Measurements from ENCODE around the gene CENPX. TPM values are rescaled to one million over a fixed set of nuclear protein-coding genes. Genes with fewer than 3 reads are reported as not detected.

The CENPX gene
- total and polyA plus RNA-seq, 8 donors, result 14.0 to 62.4 (median 19.8) TPM

- H3K27me3 ChIP-seq, result no peaks in the 10 kb centered on the region
- DNase-seq (no peak), FAIRE-seq (no peak), ATAC-seq (no peak)
- H3K4me1 ChIP-seq, result no peaks in the 10 kb centered on the region
- no peaks in the 10 kb centered on the region for H3K36me3 ChIP-seq
- intact Hi-C loops (cut with DNase I), result no loop called here
- 93 to 96% methylated on average over 28 of the region's 28 CpGs for WGBS, 2 donors
- H3K27ac ChIP-seq, result no peak overlapping the region
- H3K4me3 ChIP-seq, result no peak overlapping the region
- H3K9me3 ChIP-seq, result no peaks in the 10 kb centered on the region
- no peak for TF ChIP-seq CTCF (IDR thresholded peaks at IDR 0.05)
These were observed 13.7 kb downstream of the CENPX start for GRCh38 chr17:82008941-82009405.

- H3K27me3 ChIP-seq, result no peaks in the 10 kb centered on the region
- 93% methylated on average over 24 to 26 of the region's 26 CpGs for WGBS, 2 donors
These were observed 14.3 kb downstream of the CENPX start for GRCh38 chr17:82008258-82008940.

GRCh38 chr17:82007495-82008257, 15.0 kb downstream of the CENPX start:
- H3K27ac ChIP-seq, result no peak overlapping the region
- FAIRE-seq (no peak), ATAC-seq (no peak), DNase-seq (no peak)
- WGBS, 2 donors, result 90 to 94% methylated on average over 30 of the region's 30 CpGs
- no peak for TF ChIP-seq CTCF (IDR thresholded peaks at IDR 0.05)
- no peak overlapping the region for H3K4me3 ChIP-seq
- H3K4me1 ChIP-seq, result no peaks in the 10 kb centered on the region
- H3K27me3 ChIP-seq, result no peaks in the 10 kb centered on the region
- no peaks in the 10 kb centered on the region for H3K9me3 ChIP-seq
- intact Hi-C loops (cut with DNase I), result no loop called here
- H3K36me3 ChIP-seq, result no peaks in the 10 kb centered on the region

More at GRCh38 chr17:82008258-82008940, 14.3 kb downstream of the CENPX start:
- Histone ChIP-seq H3K4me1 (no peaks in the 10 kb centered on the region), H3K9me3 (no peaks in the 10 kb centered on the region), H3K36me3 (no peaks in the 10 kb centered on the region), H3K27ac (no peak overlapping the region), H3K4me3 (no peak overlapping the region)
- ATAC-seq (no peak), DNase-seq (no peak), FAIRE-seq (no peak)
- intact Hi-C loops (cut with DNase I), result no loop called here
- no peak for TF ChIP-seq CTCF (IDR thresholded peaks at IDR 0.05)

- Histone ChIP-seq H3K27me3 (no peaks in the 10 kb centered on the region), H3K4me1 (no peaks in the 10 kb centered on the region), H3K9me3 (no peaks in the 10 kb centered on the region), H3K4me3 (no peak overlapping the region), H3K36me3 (no peaks in the 10 kb centered on the region), H3K27ac (no peak overlapping the region)
- no peak for TF ChIP-seq CTCF (IDR thresholded peaks at IDR 0.05)
- intact Hi-C loops (cut with DNase I), result no loop called here
- no peak for FAIRE-seq
- DNase-seq, result no peak
- no peak for ATAC-seq
- WGBS, 2 donors, result 93 to 96% methylated on average over 6 of the region's 6 CpGs
These were observed 15.5 kb downstream of the CENPX start for GRCh38 chr17:82007228-82007494.
